IMR-90 (cell line): ENCODE measurements around the gene CDH1. TPM values are rescaled to one million over a fixed set of nuclear protein-coding genes. Genes with fewer than 3 reads are reported as not detected.

Source experiments
- ATAC-seq: fragments of 200-7000 bp; cut with Tn5 transposase; 2 replicates; pipeline ENCODE4 v1.9.1; 2020; ENCODE audit warnings: low read depth, mild to moderate bottlenecking, moderate library complexity
- BruUV-seq: library from RNA; stranded (reverse); fragments of 400-500 nt; replicated peaks from 2 replicates; lab custom pipeline; 2021; lab: Mats Ljungman, UMichigan
- CTCF ChIA-PET: fragments of 300-600 bp; formaldehyde crosslinking; extraction: SDS; loops from one replicate; lab custom pipeline; 2021; ENCODE audit warnings: antibody characterized with exemption; lab: Yijun Ruan, JAX
- POLR2A ChIA-PET: fragments of 300-600 bp; sonication (Branson Sonifier 250); formaldehyde crosslinking; loops from one replicate; lab custom pipeline; 2022; ENCODE audit warnings: antibody characterized with exemption; ENCODE audit not compliant: unreplicated experiment; lab: Charles Lee
- DNase-seq: peaks from one replicate; pipeline ENCODE4 v3.0.0; 2013
- H2AFZ ChIP-seq: replicated peaks from 2 replicates; pipeline ENCODE3; 2013; ENCODE audit warnings: low read length, mild to moderate bottlenecking; ENCODE audit not compliant: poor library complexity
- H2AK5ac ChIP-seq: 2 replicates; pipeline ENCODE4 v1.6.1; 2013; ENCODE audit warnings: low read depth, low read length, inconsistent platforms
- H2AK9ac ChIP-seq: replicated peaks from 2 replicates; pipeline ENCODE3; 2013; ENCODE audit warnings: mild to moderate bottlenecking, low read depth, low read length, moderate library complexity; ENCODE audit not compliant: poor library complexity
- H2BK120ac ChIP-seq: 2 replicates; pipeline ENCODE4 v1.6.1; 2013; ENCODE audit warnings: low read depth, low read length, inconsistent platforms
- H2BK15ac ChIP-seq: 3 replicates; pipeline ENCODE4 v1.6.1; 2013; ENCODE audit warnings: low read depth, low read length, inconsistent platforms
- H2BK20ac ChIP-seq: 2 replicates; pipeline ENCODE4 v1.6.1; 2013; ENCODE audit warnings: low read depth, mild to moderate bottlenecking, inconsistent platforms, low read length, moderate library complexity
- H2BK5ac ChIP-seq: 2 replicates; pipeline ENCODE4 v1.6.1; 2013; ENCODE audit warnings: mild to moderate bottlenecking, low read depth, low read length, inconsistent platforms; ENCODE audit not compliant: poor library complexity, severe bottlenecking
- H3K14ac ChIP-seq: replicated peaks from 2 replicates; pipeline ENCODE4 v1.6.1; 2013; ENCODE audit warnings: low read depth, low read length, inconsistent platforms
- H3K18ac ChIP-seq: 2 replicates; pipeline ENCODE4 v1.6.1; 2013; ENCODE audit warnings: low read depth, low read length, control low read depth
- H3K23ac ChIP-seq: 2 replicates; pipeline ENCODE4 v1.6.1; 2013; ENCODE audit warnings: low read depth, low read length, inconsistent platforms
- H3K27ac ChIP-seq: 2 replicates; pipeline ENCODE4 v1.5.1; 2013; ENCODE audit warnings: mild to moderate bottlenecking, control low read depth, low read length; ENCODE audit not compliant: insufficient read depth
- H3K27me3 ChIP-seq: 2 replicates; pipeline ENCODE4 v1.6.1; 2013; ENCODE audit warnings: low read length; ENCODE audit not compliant: control insufficient read depth, insufficient read depth
- H3K36me3 ChIP-seq: 2 replicates; pipeline ENCODE4 v1.6.1; 2013; ENCODE audit warnings: low read length, mixed read lengths; ENCODE audit not compliant: control insufficient read depth, insufficient read depth
- H3K4ac ChIP-seq: 2 replicates; pipeline ENCODE4 v1.6.1; 2013; ENCODE audit warnings: low read depth, low read length, inconsistent platforms
- H3K4me1 ChIP-seq: 2 replicates; pipeline ENCODE4 v1.6.1; 2013; ENCODE audit warnings: low read length, mixed read lengths; ENCODE audit not compliant: control insufficient read depth, insufficient read depth
- H3K4me2 ChIP-seq: 2 replicates; pipeline ENCODE4 v1.6.1; 2013; ENCODE audit warnings: low read depth, mild to moderate bottlenecking, control low read depth, low read length, moderate library complexity
- H3K4me3 ChIP-seq: 2 replicates; pipeline ENCODE4 v1.5.1; 2013; ENCODE audit warnings: low read depth, mild to moderate bottlenecking, control low read depth, low read length, moderate library complexity; ENCODE audit not compliant: insufficient read depth
- H3K56ac ChIP-seq: 2 replicates; pipeline ENCODE4 v1.6.1; 2013; ENCODE audit warnings: low read length, inconsistent platforms; ENCODE audit not compliant: insufficient read depth; ENCODE audit errors: extremely low read depth
- H3K79me1 ChIP-seq, 2 experiments: 2 replicates each; pipeline ENCODE4 v1.6.1; 2013; ENCODE audit warnings: low read length in 2 of 2, inconsistent platforms in 1 of 2, low read depth in 1 of 2
- H3K9ac ChIP-seq: 2 replicates; pipeline ENCODE4 v1.6.1; 2013; ENCODE audit warnings: low read depth, low read length, control low read depth
- H3K9me1 ChIP-seq: 2 replicates; pipeline ENCODE4 v1.6.1; 2013; ENCODE audit warnings: low read length, inconsistent platforms; ENCODE audit not compliant: insufficient read depth
- H3K9me3 ChIP-seq: 2 replicates; pipeline ENCODE4 v1.6.1; 2013; ENCODE audit warnings: low read length; ENCODE audit not compliant: control insufficient read depth, insufficient read depth
- H4K20me1 ChIP-seq: 2 replicates; pipeline ENCODE4 v1.6.1; 2013; ENCODE audit warnings: low read length, inconsistent platforms; ENCODE audit not compliant: insufficient read depth
- H4K5ac ChIP-seq: 2 replicates; pipeline ENCODE4 v1.6.1; 2013; ENCODE audit warnings: mild to moderate bottlenecking, low read depth, low read length, control low read depth
- H4K8ac ChIP-seq, 2 experiments: 2 replicates each; pipeline ENCODE4 v1.6.1; 2013; ENCODE audit warnings: low read depth in 2 of 2, low read length in 2 of 2, control low read depth in 1 of 2, inconsistent platforms in 1 of 2
- H4K91ac ChIP-seq: 2 replicates; pipeline ENCODE4 v1.6.1; 2013; ENCODE audit warnings: low read depth, low read length, inconsistent platforms; ENCODE audit not compliant: insufficient read depth
- BHLHE40 ChIP-seq: fragments of 150-350 bp; IDR thresholded peaks from 2 replicates; pipeline ENCODE4 v1.6.1; 2016; ENCODE audit warnings: mild to moderate bottlenecking, low read depth, low read length
- CEBPB ChIP-seq: IDR thresholded peaks from 2 replicates; pipeline ENCODE4 v1.6.1; 2012; ENCODE audit warnings: low read depth, low read length, improper control_type of control experiment
- CHD1 ChIP-seq: IDR thresholded peaks from 2 replicates; pipeline ENCODE4 v1.6.1; 2012; ENCODE audit warnings: low read depth, low read length, improper control_type of control experiment
- CTCF ChIP-seq: conservative IDR thresholded peaks from 2 replicates; pipeline ENCODE4 v1.5.1; 2012; ENCODE audit warnings: mild to moderate bottlenecking, low read depth, low read length, improper control_type of control experiment
- FOS ChIP-seq: fragments of 150-350 bp; IDR thresholded peaks from 2 replicates; pipeline ENCODE4 v1.6.1; 2016; ENCODE audit warnings: low read depth, low read length
- MAFK ChIP-seq: IDR thresholded peaks from 2 replicates; pipeline ENCODE4 v1.6.1; 2012; ENCODE audit warnings: low read depth, low read length, improper control_type of control experiment
- MXI1 ChIP-seq: IDR thresholded peaks from 2 replicates; pipeline ENCODE4 v1.6.1; 2012; ENCODE audit warnings: low read depth, mild to moderate bottlenecking, low read length, moderate library complexity, borderline replicate concordance
- NFE2L2 ChIP-seq: fragments of 150-350 bp; IDR thresholded peaks from 2 replicates; pipeline ENCODE4 v1.6.1; 2016; ENCODE audit warnings: low read depth, mild to moderate bottlenecking, low read length
- POLR2A ChIP-seq: IDR thresholded peaks from 2 replicates; pipeline ENCODE4 v1.6.1; 2012; ENCODE audit warnings: mild to moderate bottlenecking, low read depth, low read length
- RAD21 ChIP-seq: IDR thresholded peaks from 2 replicates; pipeline ENCODE4 v1.6.1; 2012; ENCODE audit warnings: low read length, improper control_type of control experiment
- RCOR1 ChIP-seq: IDR thresholded peaks from 2 replicates; pipeline ENCODE4 v1.6.1; 2012; ENCODE audit warnings: mild to moderate bottlenecking, low read length, improper control_type of control experiment; ENCODE audit not compliant: insufficient replicate concordance
- RFX5 ChIP-seq: IDR thresholded peaks from 2 replicates; pipeline ENCODE4 v1.8.0; 2012; ENCODE audit warnings: low read depth, mild to moderate bottlenecking, low read length, moderate library complexity
- SMC3 ChIP-seq: fragments of 150-350 bp; IDR thresholded peaks from 2 replicates; pipeline ENCODE4 v1.6.1; 2016; ENCODE audit warnings: low read depth, mild to moderate bottlenecking, antibody characterized with exemption, low read length, moderate library complexity
- USF2 ChIP-seq: fragments of 150-350 bp; IDR thresholded peaks from 2 replicates; pipeline ENCODE4 v1.6.1; 2017; ENCODE audit warnings: mild to moderate bottlenecking, antibody characterized with exemption, low read length, low read depth
- WGBS, 2 experiments: methylation state at CpG; one replicate each; pipeline versions ENCODE4 v1.1.5 to v1.1.7; 2013; ENCODE audit warnings: missing lambda C conversion rate in 2 of 2; ENCODE audit not compliant: insufficient read length in 1 of 2; ENCODE audit errors: extremely low coverage in 2 of 2; 5-methylcytosine and 5-hydroxymethylcytosine counted together
- dilution Hi-C: fragments of 300-500 bp; cut with HindIII; formaldehyde crosslinking; loops from one replicate; pipeline ENCODE4 v1.14.3; 2018; ENCODE audit warnings: low sequenced_read_pairs; ENCODE audit not compliant: unreplicated experiment
- in situ Hi-C: fragments of 300-500 bp; cut with MboI; formaldehyde crosslinking; loops from 3 replicates; pipeline ENCODE4 v1.14.3; 2019; ENCODE audit warnings: low sequenced_read_pairs, inconsistent platforms, mixed read lengths
- intact Hi-C: fragments of 100-400 bp; cut with micrococcal nuclease; formaldehyde crosslinking; loops from 2 replicates; pipeline ENCODE4 v1.10.0; 2022
- polyA plus RNA-seq, 3 experiments: library from polyadenylated mRNA; depleted of rRNA; stranded (reverse); fragments of >200 nt; gene quantifications; 2 replicates each; pipeline ENCODE4 v1.2.3, GENCODE V29; 2012; ENCODE audit warnings: low replicate concordance in 1 of 3
- total RNA-seq: library from RNA; depleted of rRNA; stranded (reverse); fragments of >200 nt; gene quantifications from 2 replicates; pipeline ENCODE4 v1.2.3, GENCODE V29; 2012

The CDH1 gene
- total and polyA plus RNA-seq, 2 of the 4 experiments (the other 2 are of a cell fraction): under 0.01 TPM; not detected in 1

GRCh38 chr16:68843482-68844210, 106.6 kb downstream of the CDH1 start, which contains the start of gene TANGO6:
TANGO6 (plus strand) TSS chr16:68843531; CDS start chr16:68843618, 87 bp downstream.
- Histone ChIP-seq H3K27me3 (no peaks in the 10 kb centered on the region), H3K18ac (peak within 1 kb of the TSS; percentile 71), H2BK5ac (peak within 1 kb of the TSS; percentile 92), H3K36me3 (no peaks in the 10 kb centered on the region), H3K4me3 (peak within 1 kb of the TSS; percentile 89), H3K9me1 (no peaks in the 10 kb centered on the region), H3K4ac (peak within 1 kb of the TSS; percentile 90), H2BK15ac (peak within 1 kb of the TSS; percentile 75; the same call in 2 of the 3 replicates), H2BK120ac (peak within 1 kb of the TSS; percentile 78), H3K9ac (peak within 1 kb of the TSS; percentile 92), H4K20me1 (no peaks in the 10 kb centered on the region), H2AK9ac (peak within 1 kb of the TSS; percentile 80), H2AFZ (peak within 1 kb of the TSS; percentile 97), H4K91ac (peak within 1 kb of the TSS; percentile 80), H3K4me2 (peak within 1 kb of the TSS; percentile 79), H4K8ac (peak within 1 kb of the TSS; percentile 92 to 97), H2BK20ac (no peak within 1 kb of the TSS), H2AK5ac (0 out of 2 replicates have a peak within 1 kb of the TSS, but pooled peaks have one; percentile 5), H3K79me1 (peaks cover 7 to 21% of the 10 kb centered on the region in 2 experiments), H3K56ac (peak within 1 kb of the TSS; percentile 76), H3K27ac (peak within 1 kb of the TSS; percentile 95), H3K14ac (peak within 1 kb of the TSS; percentile 92), H3K9me3 (no peaks in the 10 kb centered on the region), H3K23ac (peak within 1 kb of the TSS; percentile 90), H3K4me1 (peaks cover 3% of the 10 kb centered on the region; the same call in 1 of the 2 replicates), H4K5ac (peak within 1 kb of the TSS; percentile 76)
- BruUV-seq: no TSS peak
- WGBS, 2 experiments: 0% methylated on average over 37 of the region's 55 CpGs; no CpG with 5 or more reads in 1 of the 2 experiments
- ChIA-PET CTCF (interaction anchor here (0.8 kb wide), 1 partner anchor 315 kb away, joined by 4 read pairs; no protein-coding TSS in a partner anchor), POLR2A (no interaction called here)
- dilution Hi-C loops (no loop called here), in situ Hi-C loops (no loop called here), intact Hi-C loops (loop anchor here (2.0 kb wide), 1 partner anchor 253 kb away; no protein-coding TSS in a partner anchor)
- ATAC-seq (peak; percentile 95), DNase-seq (peak; percentile 68)
- TF ChIP-seq BHLHE40: no peak
- peak; percentile 39 for TF ChIP-seq CTCF
- no peak for TF ChIP-seq FOS
- no peak for TF ChIP-seq CHD1
- 0 out of 2 replicates have a peak, but pooled peaks have one; percentile 19 for TF ChIP-seq SMC3
- no peak for TF ChIP-seq MAFK
- peak; percentile 62; the same call in 1 of the 2 replicates for TF ChIP-seq MXI1
- peak; percentile 35; the same call in 1 of the 2 replicates for TF ChIP-seq RAD21
- peak; percentile 71 for TF ChIP-seq POLR2A
- TF ChIP-seq USF2: no peak
- TF ChIP-seq RFX5: no peak
- no peak for TF ChIP-seq RCOR1
- no peak for TF ChIP-seq CEBPB
- no peak for TF ChIP-seq NFE2L2
